Midbrain (tissue), 1 donor: ENCODE data around the gene ZBTB4.

Experiments used
- DNase-seq: peaks from one replicate; lab custom pipeline; 2025; lab: John Stamatoyannopoulos, UW

Gene ZBTB4, protein sequence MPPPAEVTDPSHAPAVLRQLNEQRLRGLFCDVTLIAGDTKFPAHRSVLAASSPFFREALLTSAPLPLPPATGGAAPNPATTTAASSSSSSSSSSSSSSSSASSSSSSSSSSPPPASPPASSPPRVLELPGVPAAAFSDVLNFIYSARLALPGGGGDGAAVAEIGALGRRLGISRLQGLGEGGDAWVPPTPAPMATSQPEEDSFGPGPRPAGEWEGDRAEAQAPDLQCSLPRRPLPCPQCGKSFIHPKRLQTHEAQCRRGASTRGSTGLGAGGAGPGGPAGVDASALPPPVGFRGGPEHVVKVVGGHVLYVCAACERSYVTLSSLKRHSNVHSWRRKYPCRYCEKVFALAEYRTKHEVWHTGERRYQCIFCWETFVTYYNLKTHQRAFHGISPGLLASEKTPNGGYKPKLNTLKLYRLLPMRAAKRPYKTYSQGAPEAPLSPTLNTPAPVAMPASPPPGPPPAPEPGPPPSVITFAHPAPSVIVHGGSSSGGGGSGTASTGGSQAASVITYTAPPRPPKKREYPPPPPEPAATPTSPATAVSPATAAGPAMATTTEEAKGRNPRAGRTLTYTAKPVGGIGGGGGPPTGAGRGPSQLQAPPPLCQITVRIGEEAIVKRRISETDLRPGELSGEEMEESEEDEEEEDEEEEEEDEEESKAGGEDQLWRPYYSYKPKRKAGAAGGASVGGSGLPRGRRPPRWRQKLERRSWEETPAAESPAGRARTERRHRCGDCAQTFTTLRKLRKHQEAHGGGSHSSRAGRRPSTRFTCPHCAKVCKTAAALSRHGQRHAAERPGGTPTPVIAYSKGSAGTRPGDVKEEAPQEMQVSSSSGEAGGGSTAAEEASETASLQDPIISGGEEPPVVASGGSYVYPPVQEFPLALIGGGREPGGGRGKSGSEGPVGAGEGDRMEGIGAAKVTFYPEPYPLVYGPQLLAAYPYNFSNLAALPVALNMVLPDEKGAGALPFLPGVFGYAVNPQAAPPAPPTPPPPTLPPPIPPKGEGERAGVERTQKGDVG

DNA sequence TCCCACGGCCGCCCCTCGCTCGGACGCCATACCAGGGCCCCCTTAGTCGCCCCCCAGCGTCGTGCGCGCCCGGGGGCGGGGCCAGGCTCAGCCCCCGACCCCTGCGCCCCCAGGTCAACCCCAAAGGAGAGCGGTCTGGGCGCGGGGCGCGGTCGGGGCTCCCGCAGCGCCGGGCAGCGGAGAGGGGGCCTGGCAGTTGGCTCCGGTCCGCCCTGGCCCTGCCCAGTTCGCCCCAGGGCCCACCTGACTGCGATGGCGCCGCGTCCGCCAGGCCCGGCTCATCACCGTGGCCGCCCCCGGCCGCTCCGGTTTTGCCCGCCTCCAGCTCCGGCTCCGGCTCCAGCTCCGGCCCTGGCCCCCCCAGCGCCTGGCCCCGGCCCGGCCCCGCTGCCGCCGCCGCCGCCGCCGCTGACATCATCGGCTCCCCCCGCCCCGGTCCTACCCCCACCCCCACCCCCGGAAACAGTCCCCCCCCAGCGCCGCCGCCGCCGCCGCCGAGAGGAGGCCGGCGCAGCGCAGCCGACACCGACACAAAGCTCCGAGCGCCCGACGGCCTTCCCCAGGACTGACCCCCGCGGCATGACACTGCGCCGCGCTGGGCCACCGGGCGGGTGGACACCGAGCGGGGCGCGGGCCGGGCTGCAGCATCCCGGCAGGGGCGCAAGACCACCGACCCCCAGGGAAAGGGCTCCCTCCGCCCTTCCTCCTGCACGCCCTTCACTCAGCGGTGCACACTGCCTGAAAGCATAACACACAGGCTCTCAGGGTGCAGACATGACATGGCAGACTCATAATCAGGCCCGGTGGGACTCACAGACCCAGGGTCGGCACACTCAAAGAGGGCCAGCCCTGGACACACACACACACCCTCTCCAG is at the start of gene ZBTB4:
Gene ZBTB4, minus strand, starts transcription at position 419 of the 876 bp plus-strand sequence. CDS start 12,830 bp downstream, outside the sequence.
- DNase-seq, result peak; percentile 47

DNA sequence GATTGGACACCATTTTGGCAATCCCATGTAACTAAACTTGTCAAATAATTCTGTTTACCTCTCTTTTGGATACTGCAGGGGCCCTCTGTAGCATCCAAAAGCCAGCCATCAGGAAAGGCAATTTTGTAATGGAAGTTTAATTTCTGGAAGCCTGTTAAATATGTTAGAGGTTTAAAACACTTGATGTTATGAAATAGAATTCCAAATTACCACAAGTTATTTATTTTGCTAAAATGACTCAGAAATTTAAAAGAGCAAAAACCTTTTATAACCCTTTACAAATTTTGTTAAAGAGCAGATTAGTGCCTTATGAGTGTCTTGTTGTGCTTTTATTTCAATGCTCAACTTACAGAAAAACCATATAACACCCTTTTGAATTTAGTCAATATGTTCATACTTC is 49.4 kb upstream of the ZBTB4 start:
- no peak for DNase-seq

DNA sequence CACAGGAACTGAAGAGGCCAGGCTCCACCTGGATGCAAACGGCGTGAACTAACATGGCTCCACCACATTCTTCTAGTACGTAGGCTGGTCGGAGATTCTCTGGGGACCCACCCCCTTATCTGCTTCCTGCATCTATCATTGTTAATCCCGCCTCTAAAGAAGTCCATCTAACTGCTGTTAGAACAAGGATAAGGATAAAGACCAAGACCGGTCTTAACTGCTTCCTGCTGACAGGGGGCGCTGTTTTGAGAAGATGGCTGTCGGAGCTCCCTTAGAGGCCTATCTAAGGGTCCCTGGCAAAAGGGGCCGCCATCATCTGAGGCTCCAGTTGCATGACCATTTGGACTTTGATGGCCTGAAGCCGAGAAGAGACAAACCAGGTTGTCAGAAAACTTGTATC is 43.6 kb upstream of the ZBTB4 start:
- DNase-seq, result no peak

DNA sequence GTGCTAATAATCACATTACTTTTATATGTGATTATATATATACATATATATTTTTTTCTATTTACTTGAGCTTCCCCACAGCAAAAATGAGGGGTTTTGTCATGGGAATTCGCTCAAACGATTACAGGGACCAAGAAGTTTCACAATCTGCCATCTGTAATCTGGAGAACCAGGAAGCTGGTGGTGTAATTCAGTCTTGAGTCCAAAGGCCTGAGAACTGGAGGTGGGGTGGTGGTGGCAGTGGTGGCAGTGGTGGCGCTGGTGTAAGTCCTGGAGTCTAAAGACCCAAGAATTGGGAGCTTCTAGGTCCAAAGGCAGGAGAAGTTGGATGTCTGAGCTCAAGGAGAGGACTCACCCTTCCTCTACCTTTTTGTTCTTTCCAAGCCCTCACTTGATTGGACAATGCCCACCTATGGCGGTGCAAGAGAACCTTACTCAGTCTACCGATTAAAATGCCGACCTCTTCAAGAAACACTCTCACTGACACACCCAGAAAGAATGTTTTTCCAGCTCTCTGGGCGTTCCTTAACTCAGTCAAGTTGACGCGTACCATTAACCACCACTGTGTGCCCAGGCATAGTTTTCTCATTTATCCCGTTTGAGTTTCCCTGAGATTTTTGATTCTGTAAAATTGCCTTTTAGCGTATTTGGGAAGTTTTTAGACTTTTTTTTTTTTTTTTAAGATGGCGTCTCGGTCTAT is 36.6 kb upstream of the ZBTB4 start:
- no peak for DNase-seq

DNA sequence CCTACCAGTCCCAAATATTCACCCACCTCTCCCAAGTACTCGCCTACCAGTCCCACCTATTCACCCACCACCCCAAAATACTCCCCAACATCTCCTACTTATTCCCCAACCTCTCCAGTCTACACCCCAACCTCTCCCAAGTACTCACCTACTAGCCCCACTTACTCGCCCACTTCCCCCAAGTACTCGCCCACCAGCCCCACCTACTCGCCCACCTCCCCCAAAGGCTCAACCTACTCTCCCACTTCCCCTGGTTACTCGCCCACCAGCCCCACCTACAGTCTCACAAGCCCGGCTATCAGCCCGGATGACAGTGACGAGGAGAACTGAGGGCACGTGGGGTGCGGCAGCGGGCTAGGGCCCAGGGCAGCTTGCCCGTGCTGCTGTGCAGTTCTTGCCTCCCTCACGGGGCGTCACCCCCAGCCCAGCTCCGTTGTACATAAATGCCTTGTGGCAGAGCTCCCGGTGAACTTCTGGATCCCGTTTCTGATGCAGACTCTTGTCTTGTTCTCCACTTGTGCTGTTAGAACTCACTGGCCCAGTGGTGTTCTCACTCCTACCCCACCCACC is 34.5 kb upstream of the ZBTB4 start:
- DNase-seq, result no peak

DNA sequence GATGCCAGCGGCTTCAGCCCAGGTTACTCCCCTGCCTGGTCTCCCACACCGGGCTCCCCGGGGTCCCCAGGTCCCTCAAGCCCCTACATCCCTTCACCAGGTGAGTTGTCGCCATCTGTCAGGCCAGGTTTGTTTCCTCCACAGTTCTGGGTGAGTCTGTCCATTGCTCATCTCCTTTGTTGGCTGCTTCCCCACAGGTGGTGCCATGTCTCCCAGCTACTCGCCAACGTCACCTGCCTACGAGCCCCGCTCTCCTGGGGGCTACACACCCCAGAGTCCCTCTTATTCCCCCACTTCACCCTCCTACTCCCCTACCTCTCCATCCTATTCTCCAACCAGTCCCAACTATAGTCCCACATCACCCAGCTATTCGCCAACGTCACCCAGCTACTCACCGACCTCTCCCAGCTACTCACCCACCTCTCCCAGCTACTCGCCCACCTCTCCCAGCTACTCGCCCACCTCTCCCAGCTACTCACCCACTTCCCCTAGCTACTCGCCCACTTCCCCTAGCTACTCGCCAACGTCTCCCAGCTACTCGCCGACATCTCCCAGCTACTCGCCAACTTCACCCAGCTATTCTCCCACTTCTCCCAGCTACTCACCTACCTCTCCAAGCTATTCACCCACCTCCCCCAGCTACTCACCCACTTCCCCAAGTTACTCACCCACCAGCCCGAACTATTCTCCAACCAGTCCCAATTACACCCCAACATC is 33.6 kb upstream of the ZBTB4 start:
- no peak for DNase-seq

DNA sequence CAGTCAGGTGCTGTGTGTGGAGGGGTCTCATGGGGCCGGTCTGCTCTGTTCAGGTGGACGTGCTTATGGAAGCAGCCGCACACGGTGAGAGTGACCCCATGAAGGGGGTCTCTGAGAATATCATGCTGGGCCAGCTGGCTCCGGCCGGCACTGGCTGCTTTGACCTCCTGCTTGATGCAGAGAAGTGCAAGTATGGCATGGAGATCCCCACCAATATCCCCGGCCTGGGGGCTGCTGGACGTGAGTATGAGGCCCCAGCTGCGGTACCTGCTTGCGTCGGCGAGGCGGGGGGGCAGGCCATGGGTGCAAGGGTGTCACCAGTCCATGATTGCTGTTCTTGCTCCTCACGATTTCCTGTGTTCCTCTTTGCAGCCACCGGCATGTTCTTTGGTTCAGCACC is 32.7 kb upstream of the ZBTB4 start:
- DNase-seq, result no peak

DNA sequence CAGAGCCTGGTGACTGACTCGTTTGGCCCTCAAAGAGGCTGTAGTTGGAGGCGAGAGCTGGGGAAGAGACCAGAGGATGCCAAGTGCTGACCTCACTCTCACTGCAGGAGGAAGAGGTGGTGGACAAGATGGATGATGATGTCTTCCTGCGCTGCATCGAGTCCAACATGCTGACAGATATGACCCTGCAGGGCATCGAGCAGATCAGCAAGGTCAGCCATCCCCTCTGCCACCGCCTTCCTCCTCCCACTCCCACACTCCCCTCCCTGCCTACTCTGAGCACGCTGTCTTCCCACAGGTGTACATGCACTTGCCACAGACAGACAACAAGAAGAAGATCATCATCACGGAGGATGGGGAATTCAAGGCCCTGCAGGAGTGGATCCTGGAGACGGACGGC is 31.7 kb upstream of the ZBTB4 start:
- DNase-seq, result no peak

DNA sequence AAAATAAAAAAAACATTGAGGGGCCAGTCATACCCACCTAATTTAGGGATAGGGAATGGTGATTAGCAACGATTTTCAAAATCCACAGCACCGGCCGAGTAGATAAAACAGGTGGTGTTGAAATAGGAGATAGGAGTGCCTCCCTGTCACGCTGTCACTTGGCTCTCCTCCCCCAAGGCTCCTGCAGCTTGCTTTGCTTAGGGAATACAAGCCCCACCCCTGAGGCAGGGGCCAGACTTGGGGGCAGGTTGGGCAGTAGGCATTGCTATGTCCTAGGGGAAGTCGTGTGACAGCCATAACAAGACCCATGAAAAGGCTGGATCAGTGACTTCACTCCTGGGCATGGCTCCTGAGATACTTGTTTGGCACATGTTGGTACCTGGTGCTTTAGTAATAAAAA is 30.5 kb upstream of the ZBTB4 start:
- no peak for DNase-seq

DNA sequence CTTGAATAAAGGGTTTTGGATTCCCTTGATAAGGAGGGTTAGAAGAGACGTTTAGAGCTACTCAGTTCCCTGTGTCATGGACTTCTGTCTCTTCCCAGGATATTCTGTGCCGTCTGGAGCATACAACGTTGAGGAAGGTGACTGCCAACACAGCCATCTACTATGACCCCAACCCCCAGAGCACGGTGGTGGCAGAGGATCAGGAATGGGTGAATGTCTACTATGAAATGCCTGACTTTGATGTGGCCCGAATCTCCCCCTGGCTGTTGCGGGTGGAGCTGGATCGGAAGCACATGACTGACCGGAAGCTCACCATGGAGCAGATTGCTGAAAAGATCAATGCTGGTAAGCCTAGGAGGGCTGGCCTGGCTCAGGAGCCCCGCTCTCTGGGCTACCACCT is 29.4 kb upstream of the ZBTB4 start:
- no peak for DNase-seq

DNA sequence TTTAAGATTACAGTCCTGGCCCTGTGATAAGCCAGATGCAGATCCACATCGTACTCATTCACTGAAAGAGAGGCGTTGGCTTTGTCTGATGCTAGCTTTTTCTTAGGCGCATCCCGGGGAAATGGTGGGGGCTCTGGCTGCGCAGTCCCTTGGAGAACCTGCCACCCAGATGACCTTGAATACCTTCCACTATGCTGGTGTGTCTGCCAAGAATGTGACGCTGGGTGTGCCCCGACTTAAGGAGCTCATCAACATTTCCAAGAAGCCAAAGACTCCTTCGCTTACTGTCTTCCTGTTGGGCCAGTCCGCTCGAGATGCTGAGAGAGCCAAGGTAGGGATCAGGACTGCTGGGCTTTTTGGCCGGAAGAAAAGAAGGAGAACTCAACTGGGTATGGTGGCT is 28.7 kb upstream of the ZBTB4 start:
- DNase-seq, result no peak

DNA sequence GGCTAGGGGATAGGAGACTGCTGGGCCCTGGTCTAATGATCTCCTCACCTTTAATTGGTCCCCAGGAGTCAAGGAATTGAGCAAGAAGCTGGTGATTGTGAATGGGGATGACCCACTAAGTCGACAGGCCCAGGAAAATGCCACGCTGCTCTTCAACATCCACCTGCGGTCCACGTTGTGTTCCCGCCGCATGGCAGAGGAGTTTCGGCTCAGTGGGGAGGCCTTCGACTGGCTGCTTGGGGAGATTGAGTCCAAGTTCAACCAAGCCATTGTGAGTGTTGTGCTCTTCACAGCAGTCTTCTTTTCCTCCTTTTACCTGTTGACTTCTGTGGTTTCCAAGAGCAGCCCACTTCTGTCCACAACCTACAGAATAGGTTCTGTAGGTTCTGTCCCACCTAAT is 24.1 kb upstream of the ZBTB4 start:
- DNase-seq, result no peak

DNA sequence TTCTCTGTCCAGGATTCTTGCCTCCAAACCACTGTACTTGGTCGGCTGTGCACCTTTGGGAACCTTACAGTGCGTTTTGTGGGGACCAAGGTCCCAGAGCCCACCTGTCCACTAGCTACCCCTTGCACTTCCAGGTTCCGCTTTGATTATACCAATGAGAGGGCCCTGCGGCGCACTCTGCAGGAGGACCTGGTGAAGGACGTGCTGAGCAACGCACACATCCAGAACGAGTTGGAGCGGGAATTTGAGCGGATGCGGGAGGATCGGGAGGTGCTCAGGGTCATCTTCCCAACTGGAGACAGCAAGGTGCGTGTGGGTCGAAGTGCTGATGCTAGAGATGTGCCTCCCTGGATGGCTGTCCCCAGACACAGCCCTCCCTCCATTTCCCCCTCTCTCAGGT is 23.6 kb upstream of the ZBTB4 start:
- DNase-seq, result no peak

DNA sequence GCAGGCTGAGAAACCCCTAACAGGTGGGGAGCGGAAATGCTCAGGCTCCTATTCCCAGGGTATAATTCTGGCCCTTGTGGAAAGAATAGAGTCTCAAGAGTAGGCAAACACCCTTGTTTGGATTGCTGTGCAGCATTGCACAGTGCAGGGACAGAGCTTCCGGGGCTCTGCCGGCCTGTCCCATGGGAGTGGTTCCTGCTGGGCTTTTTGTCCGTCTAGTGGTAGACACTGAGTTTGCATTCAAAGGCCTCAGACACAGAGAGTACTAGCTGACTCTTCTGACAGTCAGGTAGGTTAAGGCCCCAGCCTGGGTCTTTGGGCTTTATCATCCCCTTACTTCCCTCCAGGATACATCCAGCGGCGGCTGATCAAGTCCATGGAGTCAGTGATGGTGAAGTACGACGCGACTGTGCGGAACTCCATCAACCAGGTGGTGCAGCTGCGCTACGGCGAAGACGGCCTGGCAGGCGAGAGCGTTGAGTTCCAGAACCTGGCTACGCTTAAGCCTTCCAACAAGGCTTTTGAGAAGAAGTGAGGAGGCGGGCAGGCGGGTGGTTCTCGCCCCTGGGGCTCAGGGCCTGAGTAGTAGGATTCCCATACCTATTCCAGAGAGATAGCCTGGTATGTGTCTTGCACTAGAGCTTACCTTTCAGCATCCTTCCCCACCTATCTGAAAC is 22.9 kb upstream of the ZBTB4 start:
- no peak for DNase-seq

DNA sequence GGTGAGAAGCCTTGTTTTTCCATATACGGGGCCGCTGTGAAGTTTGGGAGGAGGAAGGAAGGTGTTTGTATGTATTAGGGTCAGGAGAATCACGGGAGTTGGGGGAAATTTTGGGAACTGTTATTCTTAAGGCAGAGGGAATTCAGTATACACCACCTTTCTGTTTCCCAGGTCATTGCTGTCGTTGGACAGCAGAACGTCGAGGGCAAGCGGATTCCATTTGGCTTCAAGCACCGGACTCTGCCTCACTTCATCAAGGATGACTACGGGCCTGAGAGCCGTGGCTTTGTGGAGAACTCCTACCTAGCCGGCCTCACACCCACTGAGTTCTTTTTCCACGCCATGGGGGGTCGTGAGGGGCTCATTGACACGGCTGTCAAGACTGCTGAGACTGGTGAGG is 22.3 kb upstream of the ZBTB4 start:
- no peak for DNase-seq

DNA sequence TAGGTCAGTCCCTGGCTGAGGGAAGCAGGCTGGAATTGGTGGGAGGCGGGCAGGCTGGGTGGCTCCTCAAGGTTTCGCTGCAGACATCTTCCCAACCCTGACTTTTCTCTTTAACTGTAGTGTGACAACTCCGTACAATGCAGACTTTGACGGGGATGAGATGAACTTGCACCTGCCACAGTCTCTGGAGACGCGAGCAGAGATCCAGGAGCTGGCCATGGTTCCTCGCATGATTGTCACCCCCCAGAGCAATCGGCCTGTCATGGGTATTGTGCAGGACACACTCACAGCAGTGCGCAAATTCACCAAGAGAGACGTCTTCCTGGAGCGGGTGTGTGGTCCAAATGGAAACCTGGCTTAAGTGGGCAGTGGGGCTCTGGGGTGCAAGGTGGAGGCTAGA is 19.7 kb upstream of the ZBTB4 start:
- DNase-seq, result no peak

DNA sequence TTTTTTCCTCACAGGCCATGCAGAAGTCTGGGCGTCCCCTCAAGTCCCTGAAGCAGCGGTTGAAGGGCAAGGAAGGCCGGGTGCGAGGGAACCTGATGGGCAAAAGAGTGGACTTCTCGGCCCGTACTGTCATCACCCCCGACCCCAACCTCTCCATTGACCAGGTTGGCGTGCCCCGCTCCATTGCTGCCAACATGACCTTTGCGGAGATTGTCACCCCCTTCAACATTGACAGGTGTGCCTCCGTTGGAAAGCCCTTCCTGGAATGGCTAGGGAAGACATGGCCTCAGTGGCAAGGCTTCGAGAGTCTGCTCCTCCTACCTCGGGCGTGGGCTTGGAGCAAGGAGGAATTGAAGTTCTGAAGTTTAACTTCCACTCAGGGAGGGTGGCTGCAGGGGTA is 18.2 kb upstream of the ZBTB4 start:
- DNase-seq, result no peak

DNA sequence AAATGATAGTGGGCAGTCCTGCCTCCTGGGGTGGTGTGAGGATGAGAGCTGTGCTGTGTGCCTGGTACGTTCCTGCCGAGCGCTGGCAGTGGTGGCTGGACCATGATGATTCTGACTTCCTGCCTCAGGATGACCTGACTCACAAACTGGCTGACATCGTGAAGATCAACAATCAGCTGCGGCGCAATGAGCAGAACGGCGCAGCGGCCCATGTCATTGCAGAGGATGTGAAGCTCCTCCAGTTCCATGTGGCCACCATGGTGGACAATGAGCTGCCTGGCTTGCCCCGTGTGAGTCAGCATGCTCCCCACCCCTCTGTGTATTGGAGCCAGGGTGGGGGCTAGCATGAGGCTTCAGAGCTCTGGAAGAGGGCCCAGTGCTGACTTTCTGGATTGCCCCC is 17.8 kb upstream of the ZBTB4 start:
- no peak for DNase-seq

DNA sequence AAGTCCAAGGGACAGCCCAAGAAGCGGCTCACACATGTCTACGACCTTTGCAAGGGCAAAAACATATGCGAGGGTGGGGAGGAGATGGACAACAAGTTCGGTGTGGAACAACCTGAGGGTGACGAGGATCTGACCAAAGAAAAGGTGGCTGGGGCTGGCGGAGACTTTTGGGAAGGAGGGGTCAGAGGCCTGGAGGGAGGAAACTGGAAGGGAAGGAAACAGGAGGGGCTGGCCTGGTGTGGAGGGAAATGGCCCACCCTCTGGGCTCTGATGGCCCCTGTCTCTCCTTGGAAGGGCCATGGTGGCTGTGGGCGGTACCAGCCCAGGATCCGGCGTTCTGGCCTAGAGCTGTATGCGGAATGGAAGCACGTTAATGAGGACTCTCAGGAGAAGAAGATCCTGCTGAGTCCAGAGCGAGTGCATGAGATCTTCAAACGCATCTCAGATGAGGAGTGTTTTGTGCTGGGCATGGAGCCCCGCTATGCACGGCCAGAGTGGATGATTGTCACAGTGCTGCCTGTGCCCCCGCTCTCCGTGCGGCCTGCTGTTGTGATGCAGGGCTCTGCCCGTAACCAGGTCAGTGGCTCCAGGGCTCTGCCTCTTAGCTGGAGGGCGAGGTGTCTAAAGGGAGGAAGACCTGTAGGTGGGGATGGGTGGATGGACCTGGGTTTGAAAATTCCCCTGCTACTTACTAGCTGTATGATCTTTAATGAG is 17.2 kb upstream of the ZBTB4 start:
- no peak for DNase-seq
